Measurements from ENCODE around the gene FMN2. TPM values are rescaled to one million over a fixed set of nuclear protein-coding genes. Genes with fewer than 3 reads are reported as not detected.

FMN2 gene
- total RNA-seq, 2 donors from 2014 or later: 26.9 to 27.2 TPM

DNA sequence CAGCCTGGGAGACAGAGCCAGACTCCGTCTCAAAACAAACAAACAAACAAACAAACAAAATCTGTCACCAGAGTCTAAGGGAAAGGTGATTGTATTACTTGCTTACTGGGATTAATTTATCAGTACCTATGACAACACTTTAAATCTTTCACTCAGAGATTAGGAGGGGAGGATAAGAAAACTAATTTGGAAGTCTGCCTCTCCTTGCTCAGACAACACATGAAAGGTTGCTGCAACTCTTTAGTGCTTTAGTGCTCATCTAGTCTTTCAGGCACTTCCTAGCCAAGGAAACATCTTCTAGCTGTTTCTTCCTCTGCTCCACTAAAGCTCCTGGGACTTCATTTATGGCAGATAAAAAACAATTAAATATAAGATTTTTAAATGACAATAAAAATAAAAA, 7.3 kb upstream of the FMN2 start:
- Histone ChIP-seq H3K9ac (ENCODE audit: extremely low read depth, low read length, poor library complexity, severe bottlenecking) (peak overlapping the region; percentile 21), H3K27ac (ENCODE audit: low read depth, low read length) (no peak overlapping the region), H3K36me3 (ENCODE audit: control insufficient read depth, insufficient read depth, low read length) (no peaks in the 10 kb centered on the region), H3K4me1 (ENCODE audit: control insufficient read depth, insufficient read depth, low read length) (peaks cover 3% of the 10 kb centered on the region), H3K9me3 (ENCODE audit: control insufficient read depth, low read length) (peaks cover 13% of the 10 kb centered on the region), H3K27me3 (ENCODE audit: control insufficient read depth, insufficient read depth, low read length, poor library complexity, severe bottlenecking) (no peaks in the 10 kb centered on the region), H3K4me3 (ENCODE audit: low read length) (no peak overlapping the region)
- TF ChIP-seq CTCF (conservative IDR thresholded peaks at IDR 0.05): no peak
- H3K4me1 Mint-ChIP-seq: peaks cover 10% of the 10 kb centered on the region
- no peak for DNase-seq
- WGBS, 2 experiments (ENCODE audit: insufficient coverage in 1 of 2, insufficient read length in 1 of 2): no CpG with 5 or more reads among the region's 1 CpG
- peak overlapping the region; percentile 85 for H3K27ac Mint-ChIP-seq
- H3K4me3 Mint-ChIP-seq: no peak overlapping the region
- H3K36me3 Mint-ChIP-seq (ENCODE audit: low read depth): no peaks in the 10 kb centered on the region
- peaks cover 13% of the 10 kb centered on the region for H3K9me3 Mint-ChIP-seq
- peaks cover 6% of the 10 kb centered on the region for H3K27me3 Mint-ChIP-seq (ENCODE audit: insufficient read depth)

DNA sequence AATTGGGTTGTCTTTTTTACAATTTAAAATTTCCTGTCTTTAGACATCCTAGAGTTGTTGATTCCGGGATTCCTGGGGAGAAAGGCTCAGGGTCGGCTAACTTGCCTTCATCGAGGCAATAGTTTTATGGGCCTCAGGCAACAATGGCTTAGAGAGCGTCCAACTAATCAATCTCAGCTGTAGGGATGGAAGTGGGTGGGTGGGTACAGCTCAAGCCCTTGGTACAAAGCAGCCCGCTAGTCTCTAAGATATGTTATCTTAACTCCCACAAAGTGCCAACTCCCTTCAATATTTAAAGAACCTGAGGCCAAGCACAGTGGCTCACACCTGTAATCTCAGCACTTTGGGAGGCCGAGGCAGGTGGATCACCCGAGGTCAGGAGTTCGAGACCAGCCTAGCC, 6.9 kb upstream of the FMN2 start:
- H3K4me3 ChIP-seq (ENCODE audit: low read length): no peak overlapping the region
- Mint-ChIP-seq H3K4me1 (peaks cover 12% of the 10 kb centered on the region), H3K9me3 (peaks cover 9% of the 10 kb centered on the region), H3K36me3 (ENCODE audit: low read depth) (no peaks in the 10 kb centered on the region), H3K27me3 (ENCODE audit: insufficient read depth) (peaks cover 7% of the 10 kb centered on the region), H3K4me3 (no peak overlapping the region), H3K27ac (peak overlapping the region; percentile 48)
- H3K36me3 ChIP-seq (ENCODE audit: control insufficient read depth, insufficient read depth, low read length): no peaks in the 10 kb centered on the region
- DNase-seq: peak; percentile 53
- H3K4me1 ChIP-seq (ENCODE audit: control insufficient read depth, insufficient read depth, low read length): peaks cover 3% of the 10 kb centered on the region
- H3K9me3 ChIP-seq (ENCODE audit: control insufficient read depth, low read length): peaks cover 9% of the 10 kb centered on the region
- no peaks in the 10 kb centered on the region for H3K27me3 ChIP-seq (ENCODE audit: control insufficient read depth, insufficient read depth, low read length, poor library complexity, severe bottlenecking)
- 43 to 80% methylated on average over 3 to 8 of the region's 8 CpGs for WGBS, 2 experiments (ENCODE audit: insufficient coverage in 1 of 2, insufficient read length in 1 of 2)
- H3K9ac ChIP-seq (ENCODE audit: extremely low read depth, low read length, poor library complexity, severe bottlenecking): peak overlapping the region; percentile 21
- no peak for TF ChIP-seq CTCF (conservative IDR thresholded peaks at IDR 0.05)
- H3K27ac ChIP-seq (ENCODE audit: low read depth, low read length): no peak overlapping the region

- Histone ChIP-seq H3K27ac (ENCODE audit: low read depth, low read length) (no peak overlapping the region), H3K4me1 (ENCODE audit: control insufficient read depth, insufficient read depth, low read length) (peaks cover 3% of the 10 kb centered on the region)
- H3K4me1 Mint-ChIP-seq: peaks cover 25% of the 10 kb centered on the region
Observed at GRCh38 chr1:240086726-240087125, 5.0 kb upstream of the FMN2 start.

More at GRCh38 chr1:240086726-240087125, 5.0 kb upstream of the FMN2 start:
- no peak overlapping the region for H3K9ac ChIP-seq (ENCODE audit: extremely low read depth, low read length, poor library complexity, severe bottlenecking)
- Mint-ChIP-seq H3K4me3 (no peak overlapping the region), H3K27me3 (ENCODE audit: insufficient read depth) (peaks cover 19% of the 10 kb centered on the region), H3K27ac (no peak overlapping the region), H3K9me3 (peaks cover 6% of the 10 kb centered on the region), H3K36me3 (ENCODE audit: low read depth) (no peaks in the 10 kb centered on the region)
- peaks cover 6% of the 10 kb centered on the region for H3K9me3 ChIP-seq (ENCODE audit: control insufficient read depth, low read length)
- DNase-seq: no peak
- 88 to 94% methylated on average over 1 of the region's 1 CpG for WGBS, 2 experiments (ENCODE audit: insufficient coverage in 1 of 2, insufficient read length in 1 of 2)
- TF ChIP-seq CTCF (conservative IDR thresholded peaks at IDR 0.05): no peak
- H3K4me3 ChIP-seq (ENCODE audit: low read length): no peak overlapping the region
- no peaks in the 10 kb centered on the region for H3K27me3 ChIP-seq (ENCODE audit: control insufficient read depth, insufficient read depth, low read length, poor library complexity, severe bottlenecking)
- H3K36me3 ChIP-seq (ENCODE audit: control insufficient read depth, insufficient read depth, low read length): no peaks in the 10 kb centered on the region

Data from endodermal cell (in vitro differentiated cells).